ENCODE measurements around the gene NCMAP. TPM values are rescaled to one million over a fixed set of nuclear protein-coding genes. Genes with fewer than 3 reads are reported as not detected.

Gene NCMAP
- total and polyA plus RNA-seq, 2 experiments from 2014 or later, result 0.17 to 0.23 TPM

GRCh38 chr1:24643363-24644099 is 87.6 kb downstream of the NCMAP start:
- Histone ChIP-seq H3K36me3 (ENCODE audit: insufficient read depth) (peaks cover 33% of the 10 kb centered on the region), H2AFZ (no peak overlapping the region), H3K79me2 (replicated peaks; ENCODE audit: insufficient read depth) (peaks cover 50% of the 10 kb centered on the region), H3K9me2 (ENCODE audit: insufficient read depth) (no peaks in the 10 kb centered on the region), H3K27me3 (ENCODE audit: insufficient read depth) (no peaks in the 10 kb centered on the region), H3K27ac (ENCODE audit: low read depth) (peak overlapping the region; percentile 94), H3K4me2 (peak overlapping the region; percentile 99), H3K4me1 (ENCODE audit: insufficient read depth) (peaks cover 20% of the 10 kb centered on the region), H3K4me3 (peak overlapping the region; percentile 76), H3F3A (replicated peaks; ENCODE audit: low read depth) (peaks cover 41% of the 10 kb centered on the region), H4K20me1 (replicated peaks; ENCODE audit: insufficient read depth) (peaks cover 29% of the 10 kb centered on the region)
- Mint-ChIP-seq H3K4me3 (peak overlapping the region; percentile 99), H3K27ac (peak overlapping the region; percentile 97), H3K9me3 (no peaks in the 10 kb centered on the region), H3K36me3 (ENCODE audit: low read depth) (peaks cover 47% of the 10 kb centered on the region), H3K4me1 (peaks cover 18% of the 10 kb centered on the region), H3K27me3 (ENCODE audit: insufficient read depth, low read depth, poor library complexity) (peaks cover 17% of the 10 kb centered on the region)
- DNase-seq (ENCODE audit: low spot score), result peak; percentile 38
- peak; percentile 56 for ATAC-seq
- TF ChIP-seq ETS1 (IDR thresholded peaks at IDR 0.05), result 0 out of 2 replicates have a peak, but pooled peaks have one; percentile 18
- TF ChIP-seq CTCF (conservative IDR thresholded peaks at IDR 0.05; ENCODE audit: low read depth in 2 of 2), result no peak

- peak overlapping the region; percentile 76 for H3K4me3 ChIP-seq
- peaks cover 52% of the 10 kb centered on the region for H3K36me3 Mint-ChIP-seq (ENCODE audit: low read depth)
- H3K79me2 ChIP-seq (replicated peaks; ENCODE audit: insufficient read depth), result peaks cover 51% of the 10 kb centered on the region
- ATAC-seq, result no peak
- peaks cover 34% of the 10 kb centered on the region for H4K20me1 ChIP-seq (replicated peaks; ENCODE audit: insufficient read depth)
- peaks cover 18% of the 10 kb centered on the region for H3K4me1 Mint-ChIP-seq
- peak overlapping the region; percentile 99 for H3K4me2 ChIP-seq
- H3F3A ChIP-seq (replicated peaks; ENCODE audit: low read depth), result peaks cover 46% of the 10 kb centered on the region
- H2AFZ ChIP-seq, result no peak overlapping the region
- peaks cover 17% of the 10 kb centered on the region for H3K27me3 Mint-ChIP-seq (ENCODE audit: insufficient read depth, low read depth, poor library complexity)
- peaks cover 20% of the 10 kb centered on the region for H3K4me1 ChIP-seq (ENCODE audit: insufficient read depth)
- H3K4me3 Mint-ChIP-seq, result peak overlapping the region; percentile 99
- TF ChIP-seq CTCF (conservative IDR thresholded peaks at IDR 0.05; ENCODE audit: low read depth in 2 of 2) (no peak), ZNF114 (CRISPR knock-in tag; IDR thresholded peaks at IDR 0.05) (no peak), ZNF331 (CRISPR knock-in tag; IDR thresholded peaks at IDR 0.05; ENCODE audit: low read depth) (no peak), CREB1 (CRISPR knock-in tag; IDR thresholded peaks at IDR 0.05; ENCODE audit: low read depth) (no peak), REST (IDR thresholded peaks at IDR 0.05; ENCODE audit: unreplicated experiment) (no peak), POLR2AphosphoS5 (IDR thresholded peaks at IDR 0.05; ENCODE audit: low read depth) (no peak), JUNB (IDR thresholded peaks at IDR 0.05; ENCODE audit: unreplicated experiment) (no peak), ETS1 (IDR thresholded peaks at IDR 0.05) (no peak)
- peak; percentile 56 for DNase-seq (ENCODE audit: low spot score)
- H3K27ac Mint-ChIP-seq, result peak overlapping the region; percentile 97
- H3K36me3 ChIP-seq (ENCODE audit: insufficient read depth), result peaks cover 38% of the 10 kb centered on the region
- no peaks in the 10 kb centered on the region for H3K27me3 ChIP-seq (ENCODE audit: insufficient read depth)
- H3K9me3 Mint-ChIP-seq, result no peaks in the 10 kb centered on the region
- peak overlapping the region; percentile 94 for H3K27ac ChIP-seq (ENCODE audit: low read depth)
- no peaks in the 10 kb centered on the region for H3K9me2 ChIP-seq (ENCODE audit: insufficient read depth)
These were observed 88.2 kb downstream of the NCMAP start for GRCh38 chr1:24644100-24644384.

Measured in GM23338 (cell line).